Measurements from ENCODE around the gene PTPRD.

PTPRD gene

GRCh38 chr9:9612755-9613154 is 1000.0 kb downstream of the PTPRD start:
- no peak overlapping the region for H3K4me3 ChIP-seq (ENCODE audit: low read depth, low read length)
- TF ChIP-seq CTCF (IDR thresholded peaks at IDR 0.05; ENCODE audit: low read depth, low read length), result no peak

GRCh38 chr9:9612270-9612669 is 1000.5 kb downstream of the PTPRD start:
- H3K4me3 ChIP-seq (ENCODE audit: low read depth, low read length), result no peak overlapping the region
- TF ChIP-seq CTCF (IDR thresholded peaks at IDR 0.05; ENCODE audit: low read depth, low read length), result no peak

- no peak overlapping the region for H3K4me3 ChIP-seq (ENCODE audit: low read depth, low read length)
- TF ChIP-seq CTCF (IDR thresholded peaks at IDR 0.05; ENCODE audit: low read depth, low read length), result no peak
These were observed 1007.1 kb downstream of the PTPRD start for GRCh38 chr9:9605681-9606080.

GRCh38 chr9:9603345-9603744 is 1009.5 kb downstream of the PTPRD start:
- no peak overlapping the region for H3K4me3 ChIP-seq (ENCODE audit: low read depth, low read length)
- no peak for TF ChIP-seq CTCF (IDR thresholded peaks at IDR 0.05; ENCODE audit: low read depth, low read length)

- H3K4me3 ChIP-seq (ENCODE audit: low read depth, low read length), result no peak overlapping the region
- TF ChIP-seq CTCF (IDR thresholded peaks at IDR 0.05; ENCODE audit: low read depth, low read length), result no peak
These were observed 1014.1 kb downstream of the PTPRD start for GRCh38 chr9:9598723-9599122.

GRCh38 chr9:9592104-9592503 is 1020.7 kb downstream of the PTPRD start:
- no peak overlapping the region for H3K4me3 ChIP-seq (ENCODE audit: low read depth, low read length)
- TF ChIP-seq CTCF (IDR thresholded peaks at IDR 0.05; ENCODE audit: low read depth, low read length), result no peak

GRCh38 chr9:9585920-9586319 is 1026.9 kb downstream of the PTPRD start:
- H3K4me3 ChIP-seq (ENCODE audit: low read depth, low read length), result no peak overlapping the region
- TF ChIP-seq CTCF (IDR thresholded peaks at IDR 0.05; ENCODE audit: low read depth, low read length), result no peak
